ENCODE measurements around the gene LEF1. TPM values are rescaled to one million over a fixed set of nuclear protein-coding genes. Genes with fewer than 3 reads are reported as not detected.

Gene LEF1
- total RNA-seq, 1 donor from 2014 or later = 4.2 TPM

DNA sequence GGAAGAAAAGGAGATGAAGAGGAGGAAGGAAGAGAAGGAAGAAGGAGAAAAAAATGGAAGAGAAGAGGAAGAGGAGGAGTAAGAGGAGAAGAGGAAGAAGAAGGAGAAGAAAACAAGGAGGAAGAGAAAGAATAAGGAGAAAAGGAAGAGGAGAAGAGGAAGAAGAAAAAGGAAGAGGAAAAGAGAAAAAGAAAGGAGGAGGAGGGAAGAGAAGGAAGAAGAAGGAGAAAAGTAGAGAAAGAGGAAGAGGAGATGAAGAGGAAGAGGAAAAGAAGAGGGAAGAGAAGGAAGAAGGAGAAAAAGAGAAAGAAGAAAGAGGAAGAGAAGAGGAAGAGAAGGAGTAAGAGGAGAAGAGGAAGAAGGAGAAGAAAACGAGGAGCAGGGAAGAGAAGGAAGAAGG, 11.8 kb upstream of the LEF1 start:
- no peak overlapping the region for H3K4me3 ChIP-seq (ENCODE audit: low read depth, low read length)
- no peak for DNase-seq (ENCODE audit: low read depth)
- TF ChIP-seq, protein P1, sequence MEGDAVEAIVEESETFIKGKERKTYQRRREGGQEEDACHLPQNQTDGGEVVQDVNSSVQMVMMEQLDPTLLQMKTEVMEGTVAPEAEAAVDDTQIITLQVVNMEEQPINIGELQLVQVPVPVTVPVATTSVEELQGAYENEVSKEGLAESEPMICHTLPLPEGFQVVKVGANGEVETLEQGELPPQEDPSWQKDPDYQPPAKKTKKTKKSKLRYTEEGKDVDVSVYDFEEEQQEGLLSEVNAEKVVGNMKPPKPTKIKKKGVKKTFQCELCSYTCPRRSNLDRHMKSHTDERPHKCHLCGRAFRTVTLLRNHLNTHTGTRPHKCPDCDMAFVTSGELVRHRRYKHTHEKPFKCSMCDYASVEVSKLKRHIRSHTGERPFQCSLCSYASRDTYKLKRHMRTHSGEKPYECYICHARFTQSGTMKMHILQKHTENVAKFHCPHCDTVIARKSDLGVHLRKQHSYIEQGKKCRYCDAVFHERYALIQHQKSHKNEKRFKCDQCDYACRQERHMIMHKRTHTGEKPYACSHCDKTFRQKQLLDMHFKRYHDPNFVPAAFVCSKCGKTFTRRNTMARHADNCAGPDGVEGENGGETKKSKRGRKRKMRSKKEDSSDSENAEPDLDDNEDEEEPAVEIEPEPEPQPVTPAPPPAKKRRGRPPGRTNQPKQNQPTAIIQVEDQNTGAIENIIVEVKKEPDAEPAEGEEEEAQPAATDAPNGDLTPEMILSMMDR (conservative IDR thresholded peaks at IDR 0.05; ENCODE audit: low read depth, low read length) = no peak

DNA sequence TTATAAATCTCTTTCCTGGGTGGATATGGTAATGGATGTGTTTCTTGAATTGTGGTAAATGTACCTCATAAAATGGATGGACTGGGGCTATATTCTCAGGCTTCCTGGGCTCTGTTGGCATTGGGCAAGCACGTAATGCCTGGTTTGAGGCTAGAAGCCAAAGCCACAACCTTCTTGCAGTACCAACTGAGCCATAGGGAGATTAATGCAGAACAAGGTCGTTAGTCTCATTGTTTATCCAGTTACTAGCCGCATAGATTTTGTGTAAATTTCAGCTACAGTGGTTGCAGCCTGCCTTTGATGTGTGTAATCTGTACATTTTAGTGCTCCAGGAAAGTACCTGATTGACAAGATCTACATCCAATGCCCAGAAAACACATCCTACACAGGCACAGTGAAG, 7.2 kb upstream of the LEF1 start:
- no peak for DNase-seq (ENCODE audit: low read depth)
- TF ChIP-seq, protein P1 (conservative IDR thresholded peaks at IDR 0.05; ENCODE audit: low read depth, low read length) = no peak
- H3K4me3 ChIP-seq (ENCODE audit: low read depth, low read length) = no peak overlapping the region

DNA sequence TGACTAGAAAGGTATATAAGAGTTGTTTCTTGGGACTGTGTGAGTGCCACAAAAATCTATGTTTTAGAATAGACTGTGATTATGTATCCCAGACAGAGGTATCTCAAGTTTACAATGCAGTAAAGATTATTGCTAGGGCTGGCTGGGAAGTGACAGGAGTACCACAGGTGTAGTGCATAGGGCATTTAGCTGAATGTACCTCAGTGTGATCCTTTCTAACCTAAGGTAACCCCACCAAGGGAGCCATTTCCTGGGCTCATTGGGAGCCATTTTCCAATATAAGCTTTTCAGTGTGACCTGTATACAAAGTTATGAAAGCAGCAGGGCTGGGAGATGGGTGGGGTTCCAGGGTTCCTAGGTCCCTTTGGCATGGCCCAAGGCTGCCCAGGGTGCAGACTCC, 6.1 kb upstream of the LEF1 start:
- TF ChIP-seq, protein P1 (conservative IDR thresholded peaks at IDR 0.05; ENCODE audit: low read depth, low read length) = no peak
- H3K4me3 ChIP-seq (ENCODE audit: low read depth, low read length) = no peak overlapping the region
- DNase-seq (ENCODE audit: low read depth) = no peak

DNA sequence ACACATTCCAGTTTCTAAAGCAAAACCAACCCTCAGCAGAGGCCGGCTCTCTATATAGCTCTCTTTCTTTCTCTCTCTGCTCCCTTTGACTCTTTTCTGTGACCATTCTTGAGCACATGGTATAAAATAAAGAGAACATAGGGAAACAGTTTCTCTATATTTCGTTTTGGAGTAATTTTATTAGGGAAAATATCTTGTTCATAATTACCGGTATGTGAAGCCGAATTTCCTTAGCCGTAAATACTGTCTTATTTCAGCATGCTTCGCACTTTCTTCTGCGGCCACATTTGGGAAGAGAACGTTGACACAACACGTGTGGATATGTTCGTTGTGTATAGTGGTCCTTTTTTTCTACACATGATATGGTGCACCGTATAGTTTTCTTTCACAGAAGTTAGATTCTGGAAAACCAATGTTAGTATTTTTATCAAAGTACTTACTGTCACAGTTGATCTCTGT, 4.9 kb upstream of the LEF1 start:
- DNase-seq (ENCODE audit: low read depth) = no peak
- TF ChIP-seq, protein P1 (conservative IDR thresholded peaks at IDR 0.05; ENCODE audit: low read depth, low read length) = no peak
- H3K4me3 ChIP-seq (ENCODE audit: low read depth, low read length) = peak overlapping the region; percentile 63

DNA sequence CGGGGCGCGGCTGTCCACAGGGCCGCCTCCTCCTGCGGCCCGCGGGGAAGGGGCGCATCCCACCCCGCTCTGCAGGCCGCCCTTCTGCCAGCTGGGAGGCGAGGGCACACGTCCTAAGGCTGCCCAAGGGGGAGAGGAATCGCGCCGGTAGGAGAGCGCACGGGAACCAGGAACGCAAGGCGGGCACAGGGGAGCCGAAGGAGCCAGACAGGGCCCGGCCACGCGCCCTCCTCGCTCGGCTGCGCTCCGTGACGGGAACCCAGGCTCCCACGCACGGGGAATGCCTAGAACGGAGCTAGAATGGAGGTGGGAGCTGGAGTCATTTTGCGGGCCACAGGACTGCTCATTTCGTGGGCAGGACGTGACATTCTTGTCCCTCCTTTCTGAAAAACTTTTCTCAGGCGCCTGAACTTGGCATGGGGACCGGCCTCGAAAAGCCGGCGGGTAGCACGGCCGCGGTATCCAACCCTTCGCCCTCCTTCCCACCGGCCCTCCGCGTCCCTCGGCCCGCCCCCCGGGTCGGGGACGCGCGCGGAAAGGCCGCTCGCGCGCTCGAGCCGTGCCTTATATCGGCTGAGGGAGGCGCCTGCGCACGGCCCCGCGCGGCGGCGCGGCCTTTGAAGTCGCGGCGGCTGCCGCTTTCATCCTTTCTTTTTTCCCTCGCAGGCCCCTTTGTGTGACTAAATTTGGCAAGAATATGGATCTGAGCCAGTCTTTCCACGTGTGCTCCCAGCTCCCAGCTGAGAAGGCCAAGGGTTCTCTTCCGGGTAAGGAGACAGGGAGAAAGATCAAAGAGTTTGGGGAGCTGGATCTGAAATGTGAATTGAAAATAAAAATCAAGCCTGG, 4.2 kb upstream of the LEF1 start:
- H3K4me3 ChIP-seq (ENCODE audit: low read depth, low read length) = peak overlapping the region; percentile 63
- TF ChIP-seq, protein P1 (conservative IDR thresholded peaks at IDR 0.05; ENCODE audit: low read depth, low read length) = no peak
- DNase-seq (ENCODE audit: low read depth) = no peak

DNA sequence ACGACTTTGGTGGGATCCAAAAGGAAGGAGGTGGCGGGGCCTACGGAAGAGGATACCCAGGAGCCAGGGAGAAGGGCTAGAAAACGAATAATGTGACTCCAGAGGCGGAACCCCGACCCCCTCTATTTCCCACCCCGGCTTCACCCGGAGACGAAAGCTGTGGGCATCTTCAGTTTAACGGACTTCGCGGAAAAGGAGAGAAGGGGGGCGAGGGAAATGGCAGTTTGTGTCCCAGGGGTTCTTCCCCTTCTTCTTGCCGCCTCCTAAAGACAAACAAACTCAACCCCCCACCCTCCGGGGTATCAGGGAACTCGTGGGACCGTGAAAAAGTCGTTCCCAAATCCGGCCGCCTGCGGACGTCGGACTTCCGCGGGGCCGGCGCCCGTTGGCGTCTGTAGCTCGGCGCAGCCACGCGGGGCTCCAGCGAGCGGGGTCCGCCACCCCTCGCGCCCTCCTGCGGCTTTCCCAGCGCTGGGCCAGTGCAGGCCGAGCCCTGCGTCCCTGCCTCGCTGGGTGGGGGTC, 3.6 kb upstream of the LEF1 start:
- DNase-seq (ENCODE audit: low read depth) = no peak
- H3K4me3 ChIP-seq (ENCODE audit: low read depth, low read length) = peak overlapping the region; percentile 63
- TF ChIP-seq, protein P1 (conservative IDR thresholded peaks at IDR 0.05; ENCODE audit: low read depth, low read length) = peak; percentile 25
